A549 (cell line): ENCODE measurements around the gene CARD19.

Experiments
- MYC ChIP-seq: IDR thresholded peaks from 2 replicates; pipeline ENCODE4 v1.6.1; 2012; ENCODE audit warnings: mild to moderate bottlenecking, inconsistent platforms, low read length, improper control_type of control experiment, borderline replicate concordance
- RFX5 ChIP-seq: fragments of 450-650 bp; IDR thresholded peaks from 2 replicates; pipeline ENCODE4 v1.7.1; 2014; ENCODE audit warnings: antibody characterized with exemption, mild to moderate bottlenecking, moderate library complexity

DNA sequence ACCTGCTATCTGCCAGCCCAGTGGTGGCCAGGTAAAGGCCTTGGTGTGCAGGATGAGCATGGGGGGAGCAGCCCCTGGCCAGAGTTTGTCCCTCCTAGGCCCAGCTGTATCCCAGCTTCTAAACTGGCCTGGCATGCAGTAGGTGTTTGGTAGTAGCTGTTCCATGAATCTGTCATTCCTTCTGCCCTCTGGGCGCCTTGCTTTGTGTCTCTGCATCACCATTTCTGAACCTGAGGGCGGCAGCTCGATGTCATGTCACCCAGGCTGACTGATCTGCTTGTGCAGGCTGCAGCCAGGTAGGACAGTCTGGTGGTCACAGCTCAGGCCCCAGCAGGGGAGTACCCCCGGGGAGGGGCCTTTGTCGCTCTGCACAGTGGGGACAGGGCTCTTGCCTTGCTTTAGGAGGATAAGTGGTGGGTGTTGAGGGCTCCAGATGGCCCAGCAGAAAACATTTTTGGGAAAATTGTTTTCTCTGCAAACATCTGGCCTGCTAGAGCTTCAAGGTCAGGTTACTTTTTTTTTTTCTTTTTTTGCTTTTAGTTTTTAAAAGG, 42.2 kb upstream of the CARD19 start:
- TF ChIP-seq RFX5: no peak
- no peak for TF ChIP-seq MYC
